Fibroblast of lung (primary cell): Measurements from ENCODE around the gene FBXW5. TPM values are rescaled to one million over a fixed set of nuclear protein-coding genes. Genes with fewer than 3 reads are reported as not detected.

Experiments
- DNase-seq, 2 donors: peaks; one replicate each; pipeline versions ENCODE4 v3.0.0 to v3.0.0-alpha.2; 2010; ENCODE audit warnings: low read depth in 2 of 2
- H2AFZ ChIP-seq: 2 replicates; pipeline ENCODE4 v1.5.1; 2012; ENCODE audit warnings: low read length, control low read depth, inconsistent platforms
- H3K27ac ChIP-seq: 2 replicates; pipeline ENCODE4 v1.5.1; 2011; ENCODE audit warnings: low read length, control low read depth; ENCODE audit not compliant: insufficient read depth
- H3K27me3 ChIP-seq: 2 replicates; pipeline ENCODE4 v1.5.1; 2011; ENCODE audit warnings: mild to moderate bottlenecking, low read length; ENCODE audit not compliant: control insufficient read depth, insufficient read depth
- H3K36me3 ChIP-seq: 2 replicates; pipeline ENCODE4 v1.5.1; 2011; ENCODE audit warnings: low read length; ENCODE audit not compliant: control insufficient read depth, insufficient read depth
- H3K4me1 ChIP-seq: 2 replicates; pipeline ENCODE4 v1.5.1; 2011; ENCODE audit warnings: low read length; ENCODE audit not compliant: control insufficient read depth, insufficient read depth; ENCODE audit errors: extremely low read depth
- H3K4me2 ChIP-seq: 2 replicates; pipeline ENCODE4 v1.5.1; 2011; ENCODE audit warnings: low read length, control low read depth; ENCODE audit not compliant: insufficient read depth; ENCODE audit errors: extremely low read depth
- H3K4me3 ChIP-seq, 4 experiments: fragments of 200-600 bp in 1 of 4; sonication (generic) in 1 of 4; replicated peaks in 1 of 4; 2 replicates each; pipeline ENCODE4 v1.5.1; 2011 to 2016; ENCODE audit warnings: low read length in 4 of 4, low read depth in 3 of 4, mild to moderate bottlenecking in 3 of 4, control low read depth in 2 of 4, inconsistent platforms in 1 of 4, mixed read lengths in 1 of 4; ENCODE audit not compliant: insufficient read depth in 1 of 4; ENCODE audit errors: control extremely low read depth in 1 of 4
- H3K79me2 ChIP-seq: 2 replicates; pipeline ENCODE4 v1.5.1; 2012; ENCODE audit warnings: mild to moderate bottlenecking, low read length, inconsistent platforms; ENCODE audit not compliant: control insufficient read depth, insufficient read depth
- H3K9ac ChIP-seq: 2 replicates; pipeline ENCODE4 v1.5.1; 2011; ENCODE audit warnings: mild to moderate bottlenecking, low read length, control low read depth; ENCODE audit not compliant: insufficient read depth
- H3K9me3 ChIP-seq: 2 replicates; pipeline ENCODE4 v1.5.1; 2012; ENCODE audit warnings: low read depth, low read length; ENCODE audit not compliant: control insufficient read depth, insufficient read depth
- H4K20me1 ChIP-seq: 2 replicates; pipeline ENCODE4 v1.5.1; 2011; ENCODE audit warnings: low read length; ENCODE audit not compliant: control insufficient read depth, insufficient read depth; ENCODE audit errors: extremely low read depth
- EZH2 ChIP-seq: IDR thresholded peaks from 2 replicates; pipeline ENCODE4 v1.5.1; 2012; ENCODE audit warnings: low read length, control low read depth, mild to moderate bottlenecking; ENCODE audit errors: missing control alignments
- polyA plus RNA-seq, 2 donors: library from polyadenylated mRNA; depleted of rRNA in 1 of 2; stranded (reverse) in 1 of 2; unstranded in 1 of 2; fragments of >200 nt; gene quantifications; 2 replicates each; pipeline ENCODE4 v1.2.1, GENCODE V29; 2011 to 2012; ENCODE audit warnings: missing spikeins in 1 of 2
- total RNA-seq: library from RNA; depleted of rRNA; stranded (reverse); fragments of >200 nt; gene quantifications from 2 replicates; pipeline ENCODE4 v1.2.1, GENCODE V29; 2014
- TF ChIP-seq, protein P1 (sequence below), 2 donors: IDR thresholded peaks in 1 of 2; conservative IDR thresholded peaks in 1 of 2; 1 replicate in 1 of 2; 2 replicates in 1 of 2; pipeline ENCODE4 v1.5.1; 2011 to 2012; ENCODE audit warnings: low read length in 2 of 2, control low read depth in 1 of 2, inconsistent platforms in 1 of 2, low read depth in 1 of 2, mild to moderate bottlenecking in 1 of 2

The FBXW5 gene
- total and polyA plus RNA-seq, 2 donors (not counting 1 experiment from before 2014, with no cell fraction given): 31.3 to 166 TPM

DNA sequence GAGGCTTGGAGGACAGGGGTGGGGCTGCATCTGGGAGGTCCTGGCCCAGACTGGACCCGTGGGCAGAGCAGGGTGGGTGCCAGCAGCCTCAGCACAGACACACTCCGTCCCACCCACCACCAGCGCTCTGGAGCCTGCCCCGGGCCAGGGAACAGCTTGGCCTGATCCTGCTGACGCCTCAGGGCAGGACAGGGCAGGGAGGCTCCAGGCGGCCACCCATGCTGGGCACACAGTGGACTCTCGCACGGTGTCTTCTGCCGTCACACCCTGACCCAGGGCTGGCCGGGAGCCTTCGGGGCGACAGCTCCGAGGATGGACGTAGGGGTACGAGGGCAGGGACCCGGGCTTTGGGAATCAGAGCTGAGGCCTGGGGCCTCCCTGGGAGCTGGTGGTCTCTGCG lies 24.6 kb upstream of the FBXW5 start:
- Histone ChIP-seq H4K20me1 (no peaks in the 10 kb centered on the region), H3K4me3 (no peak overlapping the region), H3K79me2 (no peaks in the 10 kb centered on the region), H3K9ac (no peak overlapping the region), H2AFZ (no peak overlapping the region), H3K27ac (no peak overlapping the region), H3K36me3 (no peaks in the 10 kb centered on the region), H3K4me2 (no peak overlapping the region), H3K27me3 (peaks cover 4% of the 10 kb centered on the region), H3K4me1 (no peaks in the 10 kb centered on the region), H3K9me3 (no peaks in the 10 kb centered on the region)
- TF ChIP-seq EZH2: no peak
- TF ChIP-seq, protein P1, sequence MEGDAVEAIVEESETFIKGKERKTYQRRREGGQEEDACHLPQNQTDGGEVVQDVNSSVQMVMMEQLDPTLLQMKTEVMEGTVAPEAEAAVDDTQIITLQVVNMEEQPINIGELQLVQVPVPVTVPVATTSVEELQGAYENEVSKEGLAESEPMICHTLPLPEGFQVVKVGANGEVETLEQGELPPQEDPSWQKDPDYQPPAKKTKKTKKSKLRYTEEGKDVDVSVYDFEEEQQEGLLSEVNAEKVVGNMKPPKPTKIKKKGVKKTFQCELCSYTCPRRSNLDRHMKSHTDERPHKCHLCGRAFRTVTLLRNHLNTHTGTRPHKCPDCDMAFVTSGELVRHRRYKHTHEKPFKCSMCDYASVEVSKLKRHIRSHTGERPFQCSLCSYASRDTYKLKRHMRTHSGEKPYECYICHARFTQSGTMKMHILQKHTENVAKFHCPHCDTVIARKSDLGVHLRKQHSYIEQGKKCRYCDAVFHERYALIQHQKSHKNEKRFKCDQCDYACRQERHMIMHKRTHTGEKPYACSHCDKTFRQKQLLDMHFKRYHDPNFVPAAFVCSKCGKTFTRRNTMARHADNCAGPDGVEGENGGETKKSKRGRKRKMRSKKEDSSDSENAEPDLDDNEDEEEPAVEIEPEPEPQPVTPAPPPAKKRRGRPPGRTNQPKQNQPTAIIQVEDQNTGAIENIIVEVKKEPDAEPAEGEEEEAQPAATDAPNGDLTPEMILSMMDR (conservative IDR thresholded peaks at IDR 0.05 in 1 of 2, IDR thresholded peaks at IDR 0.05 in 1 of 2; ENCODE audit: low read depth in 1 of 2, low read length in 2 of 2): no peak
- DNase-seq: no peak

- Histone ChIP-seq H3K4me3 (no peak overlapping the region), H3K36me3 (no peaks in the 10 kb centered on the region), H4K20me1 (no peaks in the 10 kb centered on the region), H3K9me3 (no peaks in the 10 kb centered on the region), H3K27me3 (peaks cover 4% of the 10 kb centered on the region), H3K9ac (no peak overlapping the region), H3K27ac (no peak overlapping the region), H3K79me2 (no peaks in the 10 kb centered on the region), H3K4me1 (no peaks in the 10 kb centered on the region), H3K4me2 (no peak overlapping the region), H2AFZ (no peak overlapping the region)
- no peak for TF ChIP-seq EZH2
- TF ChIP-seq, protein P1 (conservative IDR thresholded peaks at IDR 0.05 in 1 of 2, IDR thresholded peaks at IDR 0.05 in 1 of 2; ENCODE audit: low read depth in 1 of 2, low read length in 2 of 2): no peak
- no peak for DNase-seq
Observed at GRCh38 chr9:136968333-136969127, 24.0 kb upstream of the FBXW5 start.

- TF ChIP-seq, protein P1 (conservative IDR thresholded peaks at IDR 0.05 in 1 of 2, IDR thresholded peaks at IDR 0.05 in 1 of 2; ENCODE audit: low read depth in 1 of 2, low read length in 2 of 2): no peak
- no peak for TF ChIP-seq EZH2
- H2AFZ ChIP-seq: no peak overlapping the region
- H3K4me1 ChIP-seq: no peaks in the 10 kb centered on the region
- no peaks in the 10 kb centered on the region for H3K9me3 ChIP-seq
- peaks cover 4% of the 10 kb centered on the region for H3K27me3 ChIP-seq
- peak overlapping the region in 1 of 4 experiments; percentile 1 for H3K4me3 ChIP-seq
- no peak for DNase-seq
- no peak overlapping the region for H3K9ac ChIP-seq
- H3K79me2 ChIP-seq: no peaks in the 10 kb centered on the region
- no peaks in the 10 kb centered on the region for H3K36me3 ChIP-seq
- no peak overlapping the region for H3K4me2 ChIP-seq
- no peak overlapping the region for H3K27ac ChIP-seq
- no peaks in the 10 kb centered on the region for H4K20me1 ChIP-seq
Observed at GRCh38 chr9:136965771-136966484, 21.4 kb upstream of the FBXW5 start.
